ENCODE results near the gene FAM124B. TPM values are rescaled to one million over a fixed set of nuclear protein-coding genes. Genes with fewer than 3 reads are reported as not detected.

Gene FAM124B
- total and polyA plus RNA-seq, 3 donors from 2014 or later: 0.37 to 0.80 (median 0.39) TPM

- DNase-seq: no peak
- Histone ChIP-seq H3K9me3 (no peaks in the 10 kb centered on the region), H3K4me1 (no peaks in the 10 kb centered on the region), H3K27me3 (no peaks in the 10 kb centered on the region), H3K36me3 (ENCODE audit: low read depth, missing control alignments) (no peaks in the 10 kb centered on the region), H3K27ac (no peak overlapping the region), H3K4me3 (no peak overlapping the region)
- intact Hi-C loops (cut with DNase I; ENCODE audit: low total_unique reads): no loop called here
- TF ChIP-seq CTCF (IDR thresholded peaks at IDR 0.05): no peak
- TF ChIP-seq POLR2A (IDR thresholded peaks at IDR 0.05): no peak
- 81 to 88% methylated on average over 4 of the region's 4 CpGs for WGBS, 2 donors
These were observed 32.7 kb upstream of the FAM124B start for GRCh38 chr2:224434618-224435017.

DNA sequence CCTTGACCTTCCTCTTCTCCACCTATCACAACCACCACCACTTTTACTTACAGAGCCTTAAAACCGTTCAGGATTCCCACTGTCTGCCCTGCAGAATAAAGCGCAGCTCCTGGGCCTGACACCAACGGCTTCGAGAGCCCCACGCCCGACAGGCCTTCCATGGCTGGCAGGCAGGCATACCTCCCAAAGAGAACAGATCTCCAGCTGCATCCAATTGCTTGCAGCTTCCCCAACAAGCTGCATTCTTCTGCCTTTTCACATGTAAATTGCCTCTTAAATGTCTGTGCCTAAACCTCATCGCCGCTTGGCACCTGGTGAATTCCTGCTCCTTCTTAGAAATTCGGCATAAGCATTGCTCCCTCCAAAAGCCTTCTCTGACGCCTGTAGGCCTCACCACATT, 31.5 kb upstream of the FAM124B start:
- intact Hi-C loops (cut with DNase I; ENCODE audit: low total_unique reads): no loop called here
- Histone ChIP-seq H3K9me3 (no peaks in the 10 kb centered on the region), H3K36me3 (ENCODE audit: low read depth, missing control alignments) (no peaks in the 10 kb centered on the region), H3K4me1 (no peaks in the 10 kb centered on the region), H3K27me3 (no peaks in the 10 kb centered on the region), H3K27ac (no peak overlapping the region), H3K4me3 (no peak overlapping the region)
- 41 to 55% methylated on average over 10 of the region's 10 CpGs for WGBS, 2 donors
- DNase-seq: no peak
- TF ChIP-seq CTCF (IDR thresholded peaks at IDR 0.05): no peak
- TF ChIP-seq POLR2A (IDR thresholded peaks at IDR 0.05): no peak

GRCh38 chr2:224432003-224432579, 30.2 kb upstream of the FAM124B start:
- DNase-seq: no peak
- H3K36me3 ChIP-seq (ENCODE audit: low read depth, missing control alignments): no peaks in the 10 kb centered on the region
- no peaks in the 10 kb centered on the region for H3K4me1 ChIP-seq
- intact Hi-C loops (cut with DNase I; ENCODE audit: low total_unique reads): no loop called here
- H3K9me3 ChIP-seq: no peaks in the 10 kb centered on the region
- TF ChIP-seq CTCF (IDR thresholded peaks at IDR 0.05): no peak
- no peak for TF ChIP-seq POLR2A (IDR thresholded peaks at IDR 0.05)
- H3K27ac ChIP-seq: no peak overlapping the region
- H3K4me3 ChIP-seq: no peak overlapping the region
- no peaks in the 10 kb centered on the region for H3K27me3 ChIP-seq
- 78 to 81% methylated on average over 5 to 6 of the region's 6 CpGs for WGBS, 2 donors

DNA sequence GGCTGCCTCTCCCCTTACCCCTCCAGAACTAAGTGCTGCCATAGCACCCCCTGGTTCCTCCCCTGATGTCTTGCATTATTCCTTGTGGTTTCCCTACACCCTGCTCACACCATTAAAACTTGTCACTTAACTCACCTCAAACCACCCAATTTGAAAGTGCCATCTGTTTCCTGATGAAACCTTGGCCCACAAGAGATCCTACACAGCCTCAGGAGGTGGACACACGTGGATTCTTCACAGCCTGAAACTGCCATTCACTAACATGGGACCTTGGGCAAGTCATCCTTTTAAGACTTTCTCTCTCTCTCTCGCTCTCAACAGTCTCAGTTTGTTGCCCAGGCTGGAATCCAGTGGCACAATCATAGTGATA, 27.5 kb upstream of the FAM124B start:
- H3K36me3 ChIP-seq (ENCODE audit: low read depth, missing control alignments): no peaks in the 10 kb centered on the region
- no peaks in the 10 kb centered on the region for H3K9me3 ChIP-seq
- no peak for DNase-seq
- intact Hi-C loops (cut with DNase I; ENCODE audit: low total_unique reads): no loop called here
- 57 to 71% methylated on average over 2 of the region's 2 CpGs for WGBS, 2 donors
- H3K27ac ChIP-seq: no peak overlapping the region
- no peaks in the 10 kb centered on the region for H3K4me1 ChIP-seq
- no peaks in the 10 kb centered on the region for H3K27me3 ChIP-seq
- TF ChIP-seq CTCF (IDR thresholded peaks at IDR 0.05) (no peak), POLR2A (IDR thresholded peaks at IDR 0.05) (no peak)
- no peak overlapping the region for H3K4me3 ChIP-seq

GRCh38 chr2:224428787-224429440, 27.0 kb upstream of the FAM124B start:
- Histone ChIP-seq H3K27ac (no peak overlapping the region), H3K36me3 (ENCODE audit: low read depth, missing control alignments) (no peaks in the 10 kb centered on the region), H3K4me1 (no peaks in the 10 kb centered on the region), H3K27me3 (no peaks in the 10 kb centered on the region), H3K4me3 (no peak overlapping the region), H3K9me3 (no peaks in the 10 kb centered on the region)
- intact Hi-C loops (cut with DNase I; ENCODE audit: low total_unique reads): no loop called here
- no peak for DNase-seq
- TF ChIP-seq POLR2A (IDR thresholded peaks at IDR 0.05): no peak
- TF ChIP-seq CTCF (IDR thresholded peaks at IDR 0.05): no peak
- 83 to 91% methylated on average over 1 to 3 of the region's 3 CpGs for WGBS, 2 donors

All from testis (tissue), 3 donors.